ENCODE measurements around the gene GMCL1. TPM values are rescaled to one million over a fixed set of nuclear protein-coding genes. Genes with fewer than 3 reads are reported as not detected.

Gene GMCL1
- total and polyA plus RNA-seq, 2 of the 13 experiments (the other 11 are each of a cell fraction or from before 2014, with no cell fraction given), result 18.7 to 24.0 TPM

DNA sequence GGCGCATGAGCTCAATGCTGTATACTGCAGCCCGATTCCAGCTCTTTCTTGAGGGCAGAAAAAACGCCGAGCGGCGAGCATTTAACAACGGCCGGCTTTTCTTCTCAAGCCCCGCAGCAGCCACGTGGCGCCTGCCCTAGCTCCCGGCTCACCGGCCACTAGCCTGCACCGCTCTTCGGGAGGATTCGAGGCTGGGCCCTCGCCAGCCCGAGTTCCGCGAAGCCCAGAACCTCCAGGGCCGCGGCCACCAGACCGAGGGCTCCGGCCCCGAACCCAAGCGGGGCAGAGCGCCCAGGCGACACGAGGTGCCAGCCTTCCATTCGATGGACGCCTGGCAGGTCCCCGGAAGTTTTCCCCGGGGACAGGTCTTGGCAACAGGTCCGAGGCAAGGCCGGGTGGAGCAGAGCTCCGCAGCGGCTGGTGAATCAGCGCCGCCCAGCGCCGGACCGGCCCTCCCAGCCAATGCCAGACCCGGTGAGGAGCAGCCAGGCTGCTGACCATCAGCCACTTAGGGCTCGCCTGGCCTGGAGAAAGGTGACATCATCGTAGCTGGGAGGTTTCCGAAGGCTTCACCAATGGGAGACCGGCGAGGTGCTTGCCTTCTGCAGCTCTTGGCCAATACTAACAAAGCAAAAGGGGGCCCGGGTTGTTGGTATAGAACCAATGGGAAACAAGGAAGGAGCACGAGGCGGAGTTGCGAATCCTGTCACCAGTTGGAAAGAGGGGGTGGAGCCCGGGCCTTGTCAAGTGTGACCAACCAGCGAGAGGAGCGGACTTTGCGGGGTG is 84.9 kb downstream of the GMCL1 start (continued):
- TF ChIP-seq, protein P1, sequence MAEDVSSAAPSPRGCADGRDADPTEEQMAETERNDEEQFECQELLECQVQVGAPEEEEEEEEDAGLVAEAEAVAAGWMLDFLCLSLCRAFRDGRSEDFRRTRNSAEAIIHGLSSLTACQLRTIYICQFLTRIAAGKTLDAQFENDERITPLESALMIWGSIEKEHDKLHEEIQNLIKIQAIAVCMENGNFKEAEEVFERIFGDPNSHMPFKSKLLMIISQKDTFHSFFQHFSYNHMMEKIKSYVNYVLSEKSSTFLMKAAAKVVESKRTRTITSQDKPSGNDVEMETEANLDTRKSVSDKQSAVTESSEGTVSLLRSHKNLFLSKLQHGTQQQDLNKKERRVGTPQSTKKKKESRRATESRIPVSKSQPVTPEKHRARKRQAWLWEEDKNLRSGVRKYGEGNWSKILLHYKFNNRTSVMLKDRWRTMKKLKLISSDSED (CRISPR knock-in tag; IDR thresholded peaks at IDR 0.05), result peak; percentile 77; the same call in 1 of the 2 replicates
- TF ChIP-seq RAD51 (IDR thresholded peaks at IDR 0.05; ENCODE audit: borderline replicate concordance) (no peak), MAFG (CRISPR knock-in tag; IDR thresholded peaks at IDR 0.05) (0 out of 2 replicates have a peak, but pooled peaks have one; percentile 17), ISL2 (CRISPR knock-in tag; IDR thresholded peaks at IDR 0.05) (peak; percentile 78; the same call in 1 of the 2 replicates), ZBTB2 (CRISPR knock-in tag; IDR thresholded peaks at IDR 0.05; ENCODE audit: low read depth) (peak; percentile 76), ZNF274 (CRISPR knock-in tag; IDR thresholded peaks at IDR 0.05) (peak; percentile 94), FOXM1 (CRISPR knock-in tag; IDR thresholded peaks at IDR 0.05) (0 out of 2 replicates have a peak, but pooled peaks have one; percentile 20), GATA4 (IDR thresholded peaks at IDR 0.05; ENCODE audit: borderline replicate concordance, low read depth) (no peak), SALL2 (CRISPR knock-in tag; IDR thresholded peaks at IDR 0.05) (0 out of 2 replicates have a peak, but pooled peaks have one; percentile 47), THRA (CRISPR knock-in tag; IDR thresholded peaks at IDR 0.05; ENCODE audit: borderline replicate concordance) (peak; percentile 78), DRAP1 (CRISPR knock-in tag; IDR thresholded peaks at IDR 0.05) (0 out of 2 replicates have a peak, but pooled peaks have one; percentile 16), ZNF3 (CRISPR knock-in tag; IDR thresholded peaks at IDR 0.05) (no peak), ZNF484 (CRISPR knock-in tag; IDR thresholded peaks at IDR 0.05; ENCODE audit: borderline replicate concordance, low read depth) (0 out of 2 replicates have a peak, but pooled peaks have one; percentile 64), TCF7L2 (IDR thresholded peaks at IDR 0.05; ENCODE audit: low read depth, low read length) (no peak)
- TF ChIP-seq, protein P2, sequence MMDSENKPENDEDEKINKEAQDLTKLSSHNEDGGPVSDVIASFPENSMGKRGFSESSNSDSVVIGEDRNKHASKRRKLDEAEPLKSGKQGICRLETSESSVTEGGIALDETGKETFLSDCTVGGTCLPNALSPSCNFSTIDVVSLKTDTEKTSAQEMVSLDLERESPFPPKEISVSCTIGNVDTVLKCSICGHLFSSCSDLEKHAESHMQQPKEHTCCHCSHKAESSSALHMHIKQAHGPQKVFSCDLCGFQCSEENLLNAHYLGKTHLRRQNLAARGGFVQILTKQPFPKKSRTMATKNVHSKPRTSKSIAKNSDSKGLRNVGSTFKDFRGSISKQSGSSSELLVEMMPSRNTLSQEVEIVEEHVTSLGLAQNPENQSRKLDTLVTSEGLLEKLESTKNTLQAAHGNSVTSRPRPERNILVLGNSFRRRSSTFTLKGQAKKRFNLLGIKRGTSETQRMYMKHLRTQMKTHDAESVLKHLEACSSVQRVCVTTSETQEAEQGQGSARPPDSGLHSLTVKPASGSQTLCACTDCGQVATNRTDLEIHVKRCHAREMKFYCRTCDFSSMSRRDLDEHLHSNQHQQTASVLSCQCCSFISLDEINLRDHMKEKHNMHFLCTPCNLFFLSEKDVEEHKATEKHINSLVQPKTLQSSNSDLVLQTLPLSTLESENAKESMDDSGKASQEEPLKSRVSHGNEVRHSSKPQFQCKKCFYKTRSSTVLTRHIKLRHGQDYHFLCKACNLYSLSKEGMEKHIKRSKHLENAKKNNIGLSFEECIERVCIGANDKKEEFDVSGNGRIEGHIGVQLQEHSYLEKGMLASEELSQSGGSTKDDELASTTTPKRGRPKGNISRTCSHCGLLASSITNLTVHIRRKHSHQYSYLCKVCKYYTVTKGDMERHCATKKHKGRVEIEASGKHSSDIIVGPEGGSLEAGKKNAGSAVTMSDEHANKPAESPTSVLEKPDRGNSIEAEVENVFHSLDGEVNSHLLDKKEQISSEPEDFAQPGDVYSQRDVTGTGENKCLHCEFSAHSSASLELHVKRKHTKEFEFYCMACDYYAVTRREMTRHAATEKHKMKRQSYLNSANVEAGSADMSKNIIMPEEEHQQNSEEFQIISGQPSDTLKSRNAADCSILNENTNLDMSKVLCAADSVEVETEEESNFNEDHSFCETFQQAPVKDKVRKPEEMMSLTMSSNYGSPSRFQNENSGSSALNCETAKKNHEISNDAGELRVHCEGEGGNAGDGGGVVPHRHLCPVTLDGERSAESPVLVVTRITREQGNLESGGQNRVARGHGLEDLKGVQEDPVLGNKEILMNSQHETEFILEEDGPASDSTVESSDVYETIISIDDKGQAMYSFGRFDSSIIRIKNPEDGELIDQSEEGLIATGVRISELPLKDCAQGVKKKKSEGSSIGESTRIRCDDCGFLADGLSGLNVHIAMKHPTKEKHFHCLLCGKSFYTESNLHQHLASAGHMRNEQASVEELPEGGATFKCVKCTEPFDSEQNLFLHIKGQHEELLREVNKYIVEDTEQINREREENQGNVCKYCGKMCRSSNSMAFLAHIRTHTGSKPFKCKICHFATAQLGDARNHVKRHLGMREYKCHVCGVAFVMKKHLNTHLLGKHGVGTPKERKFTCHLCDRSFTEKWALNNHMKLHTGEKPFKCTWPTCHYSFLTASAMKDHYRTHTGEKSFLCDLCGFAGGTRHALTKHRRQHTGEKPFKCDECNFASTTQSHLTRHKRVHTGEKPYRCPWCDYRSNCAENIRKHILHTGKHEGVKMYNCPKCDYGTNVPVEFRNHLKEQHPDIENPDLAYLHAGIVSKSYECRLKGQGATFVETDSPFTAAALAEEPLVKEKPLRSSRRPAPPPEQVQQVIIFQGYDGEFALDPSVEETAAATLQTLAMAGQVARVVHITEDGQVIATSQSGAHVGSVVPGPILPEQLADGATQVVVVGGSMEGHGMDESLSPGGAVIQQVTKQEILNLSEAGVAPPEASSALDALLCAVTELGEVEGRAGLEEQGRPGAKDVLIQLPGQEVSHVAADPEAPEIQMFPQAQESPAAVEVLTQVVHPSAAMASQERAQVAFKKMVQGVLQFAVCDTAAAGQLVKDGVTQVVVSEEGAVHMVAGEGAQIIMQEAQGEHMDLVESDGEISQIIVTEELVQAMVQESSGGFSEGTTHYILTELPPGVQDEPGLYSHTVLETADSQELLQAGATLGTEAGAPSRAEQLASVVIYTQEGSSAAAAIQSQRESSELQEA (CRISPR knock-in tag; IDR thresholded peaks at IDR 0.05; ENCODE audit: not compliant biosample characterization), result peak; percentile 86
